PFSK-1 (cell line): ENCODE data around the gene SERPINI1.

Source experiments
- FOXP2 ChIP-seq: optimal IDR thresholded peaks from 2 replicates; pipeline ENCODE3; 2011; ENCODE audit warnings: borderline replicate concordance, control low read depth, inconsistent platforms; ENCODE audit not compliant: insufficient read depth; ENCODE audit errors: extremely low read length, extremely low read depth
- POLR2AphosphoS5 ChIP-seq: IDR thresholded peaks from 2 replicates; pipeline ENCODE4 v1.6.1; 2012; ENCODE audit warnings: low read depth, mild to moderate bottlenecking, control low read depth, low read length, moderate library complexity
- REST ChIP-seq, 2 experiments: IDR thresholded peaks; 2 replicates each; pipeline versions ENCODE4 v1.6.1 to v1.8.0; 2011 to 2012; ENCODE audit warnings: low read depth in 2 of 2, low read length in 2 of 2, control low read depth in 1 of 2, inconsistent platforms in 1 of 2, mild to moderate bottlenecking in 1 of 2, moderate library complexity in 1 of 2; ENCODE audit not compliant: insufficient read depth in 1 of 2
- SIN3A ChIP-seq: IDR thresholded peaks from 2 replicates; pipeline ENCODE4 v1.6.1; 2012; ENCODE audit warnings: mild to moderate bottlenecking, low read length, moderate library complexity, borderline replicate concordance; ENCODE audit not compliant: insufficient read depth
- TAF1 ChIP-seq: IDR thresholded peaks from 2 replicates; pipeline ENCODE4 v1.6.1; 2012; ENCODE audit warnings: low read length, control low read depth, borderline replicate concordance; ENCODE audit not compliant: insufficient read depth

SERPINI1 gene

GRCh38 chr3:167821248-167821805, 85.8 kb downstream of the SERPINI1 start:
- TF ChIP-seq FOXP2 (no peak), POLR2AphosphoS5 (no peak), TAF1 (no peak)

- TF ChIP-seq FOXP2 (no peak), REST (IDR thresholded peaks at IDR 0.05; ENCODE audit: insufficient read depth in 1 of 2, low read depth in 2 of 2, low read length in 2 of 2) (no peak), TAF1 (no peak), POLR2AphosphoS5 (no peak)
Measured at GRCh38 chr3:167823738-167824137, 88.2 kb downstream of the SERPINI1 start.

- TF ChIP-seq TAF1 (no peak), POLR2AphosphoS5 (no peak), FOXP2 (no peak), REST (IDR thresholded peaks at IDR 0.05; ENCODE audit: insufficient read depth in 1 of 2, low read depth in 2 of 2, low read length in 2 of 2) (no peak), SIN3A (no peak)
Measured at GRCh38 chr3:167829071-167829470, 93.5 kb downstream of the SERPINI1 start.

- TF ChIP-seq FOXP2: no peak
- TF ChIP-seq TAF1: no peak
- no peak for TF ChIP-seq POLR2AphosphoS5
- TF ChIP-seq SIN3A: no peak
- TF ChIP-seq REST (IDR thresholded peaks at IDR 0.05; ENCODE audit: insufficient read depth in 1 of 2, low read depth in 2 of 2, low read length in 2 of 2): no peak
Measured at GRCh38 chr3:167830007-167830406, 94.5 kb downstream of the SERPINI1 start.

GRCh38 chr3:167835359-167835758, 99.8 kb downstream of the SERPINI1 start:
- no peak for TF ChIP-seq FOXP2
- TF ChIP-seq SIN3A: no peak
- TF ChIP-seq POLR2AphosphoS5: no peak
- TF ChIP-seq REST (IDR thresholded peaks at IDR 0.05; ENCODE audit: insufficient read depth in 1 of 2, low read depth in 2 of 2, low read length in 2 of 2): no peak
- TF ChIP-seq TAF1: no peak
